Nephron (organoid): Measurements from ENCODE around the gene ADCY2.

Experiments
- H3K27ac Mint-ChIP-seq, 3 experiments: 2 replicates each; pipeline ENCODE4 v1.8.0; 2020; ENCODE audit warnings: mixed read lengths in 3 of 3, mild to moderate bottlenecking in 2 of 3, moderate library complexity in 1 of 3
- H3K27me3 Mint-ChIP-seq: 2 replicates; pipeline ENCODE4 v1.8.0; 2021; ENCODE audit warnings: low read depth, mild to moderate bottlenecking, moderate library complexity, mixed read lengths
- H3K36me3 Mint-ChIP-seq: 2 replicates; pipeline ENCODE4 v1.8.0; 2020; ENCODE audit warnings: low read depth, mixed read lengths
- H3K4me1 Mint-ChIP-seq: 2 replicates; pipeline ENCODE4 v1.8.0; 2020; ENCODE audit warnings: mixed read lengths
- H3K4me3 Mint-ChIP-seq, 3 experiments: 2 replicates each; pipeline ENCODE4 v1.8.0; 2020; ENCODE audit warnings: mild to moderate bottlenecking in 3 of 3, mixed read lengths in 3 of 3, moderate library complexity in 2 of 3
- H3K9me3 Mint-ChIP-seq: 2 replicates; pipeline ENCODE4 v1.8.0; 2020; ENCODE audit warnings: mixed read lengths
- CTCF ChIP-seq, 3 experiments: fragments of 200-600 bp; sonication (generic); IDR thresholded peaks; one replicate each; pipeline ENCODE4 v1.5.0; 2021; ENCODE audit warnings: antibody characterized with exemption in 3 of 3; ENCODE audit not compliant: unreplicated experiment in 3 of 3

ADCY2 gene

DNA sequence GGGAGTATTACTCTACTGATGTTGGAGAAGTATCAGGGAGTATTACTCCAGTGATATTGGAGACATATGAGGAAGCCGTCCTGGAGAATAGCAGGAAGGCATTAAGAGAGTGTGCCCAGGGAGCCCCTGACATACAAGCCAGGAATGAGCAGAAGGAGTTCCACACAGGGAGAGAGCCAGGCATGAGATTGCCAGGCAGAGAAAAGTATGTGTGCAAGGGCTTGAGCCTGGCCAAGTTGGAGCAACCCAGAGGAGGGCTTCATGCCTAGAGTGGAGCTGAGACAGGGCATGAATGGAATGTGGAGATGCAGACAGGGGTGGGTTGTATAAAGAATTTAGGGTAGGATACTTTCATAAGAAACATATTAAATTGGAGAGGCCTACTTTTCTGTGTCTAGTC is 213.8 kb downstream of the ADCY2 start:
- no peak overlapping the region for H3K27ac Mint-ChIP-seq
- no peak overlapping the region for H3K4me3 Mint-ChIP-seq
- H3K9me3 Mint-ChIP-seq, result no peaks in the 10 kb centered on the region
- TF ChIP-seq CTCF (IDR thresholded peaks at IDR 0.05; ENCODE audit: unreplicated experiment in 3 of 3), result no peak
- H3K27me3 Mint-ChIP-seq, result no peaks in the 10 kb centered on the region
- peaks cover 3% of the 10 kb centered on the region for H3K36me3 Mint-ChIP-seq
- H3K4me1 Mint-ChIP-seq, result no peaks in the 10 kb centered on the region

DNA sequence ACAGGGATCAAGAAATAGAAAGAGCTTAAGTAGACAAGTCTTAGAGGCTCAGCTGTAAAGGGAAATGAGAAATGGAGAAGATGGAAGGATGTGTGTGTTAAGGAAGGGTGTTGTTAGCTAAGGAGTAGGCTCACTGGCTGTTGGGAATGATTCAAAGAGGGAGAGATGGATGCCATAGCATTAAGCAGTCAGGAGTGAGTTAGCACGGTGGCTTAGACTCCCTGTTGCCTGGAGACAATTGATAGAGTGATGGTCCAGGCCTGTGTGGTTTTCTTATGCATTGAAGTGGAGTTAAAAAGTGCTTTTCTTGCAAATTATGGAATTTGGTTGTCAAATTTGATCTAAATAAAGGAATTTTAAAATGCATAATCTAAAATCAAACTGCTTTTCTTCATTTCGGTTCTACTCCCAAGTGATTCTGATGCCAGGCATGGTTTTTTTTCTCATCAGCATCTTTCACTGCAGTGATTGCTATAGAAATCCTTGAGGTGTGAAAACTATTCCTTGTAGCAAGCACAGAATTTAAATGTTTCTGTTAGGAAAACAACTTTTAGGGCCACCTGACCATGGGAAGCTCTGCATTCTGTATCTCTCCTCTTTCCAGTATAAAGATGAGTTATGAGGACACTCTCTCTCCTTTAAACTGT is 214.7 kb downstream of the ADCY2 start:
- H3K27ac Mint-ChIP-seq, result no peak overlapping the region
- H3K4me3 Mint-ChIP-seq, result no peak overlapping the region
- no peaks in the 10 kb centered on the region for H3K27me3 Mint-ChIP-seq
- H3K36me3 Mint-ChIP-seq, result peaks cover 3% of the 10 kb centered on the region
- no peaks in the 10 kb centered on the region for H3K4me1 Mint-ChIP-seq
- no peak for TF ChIP-seq CTCF (IDR thresholded peaks at IDR 0.05; ENCODE audit: unreplicated experiment in 3 of 3)
- H3K9me3 Mint-ChIP-seq, result no peaks in the 10 kb centered on the region

- no peak overlapping the region for H3K4me3 Mint-ChIP-seq
- no peaks in the 10 kb centered on the region for H3K9me3 Mint-ChIP-seq
- H3K27ac Mint-ChIP-seq, result no peak overlapping the region
- no peak for TF ChIP-seq CTCF (IDR thresholded peaks at IDR 0.05; ENCODE audit: unreplicated experiment in 3 of 3)
- no peaks in the 10 kb centered on the region for H3K27me3 Mint-ChIP-seq
- H3K4me1 Mint-ChIP-seq, result no peaks in the 10 kb centered on the region
- peaks cover 3% of the 10 kb centered on the region for H3K36me3 Mint-ChIP-seq
Measured at GRCh38 chr5:7611518-7611917, 215.6 kb downstream of the ADCY2 start.

GRCh38 chr5:7615566-7616061 is 219.7 kb downstream of the ADCY2 start:
- Mint-ChIP-seq H3K4me3 (no peak overlapping the region), H3K4me1 (no peaks in the 10 kb centered on the region), H3K27ac (no peak overlapping the region), H3K9me3 (no peaks in the 10 kb centered on the region), H3K36me3 (peaks cover 3% of the 10 kb centered on the region), H3K27me3 (no peaks in the 10 kb centered on the region)
- no peak for TF ChIP-seq CTCF (IDR thresholded peaks at IDR 0.05; ENCODE audit: unreplicated experiment in 3 of 3)

DNA sequence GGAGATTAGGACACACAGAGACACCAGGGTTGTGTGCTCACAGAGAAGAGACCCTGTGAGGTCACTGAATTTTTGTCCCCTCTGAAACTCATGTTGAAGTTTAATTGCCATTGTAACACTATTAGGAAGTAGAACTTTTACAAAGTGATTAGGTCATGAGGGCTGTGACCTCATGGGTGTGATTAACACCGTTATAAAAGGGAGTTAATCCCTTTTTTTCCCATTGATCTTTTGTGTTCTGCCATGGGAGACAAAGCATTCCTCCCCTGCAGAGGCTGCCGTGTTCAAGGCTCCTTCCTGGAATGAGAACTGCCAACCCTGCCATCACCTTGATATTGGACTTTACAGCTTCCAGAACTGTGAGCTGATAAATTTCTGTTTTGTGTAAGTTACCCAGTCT is 221.0 kb downstream of the ADCY2 start:
- Mint-ChIP-seq H3K27me3 (no peaks in the 10 kb centered on the region), H3K36me3 (peaks cover 3% of the 10 kb centered on the region), H3K4me1 (no peaks in the 10 kb centered on the region), H3K27ac (no peak overlapping the region), H3K9me3 (no peaks in the 10 kb centered on the region), H3K4me3 (no peak overlapping the region)
- no peak for TF ChIP-seq CTCF (IDR thresholded peaks at IDR 0.05; ENCODE audit: unreplicated experiment in 3 of 3)

DNA sequence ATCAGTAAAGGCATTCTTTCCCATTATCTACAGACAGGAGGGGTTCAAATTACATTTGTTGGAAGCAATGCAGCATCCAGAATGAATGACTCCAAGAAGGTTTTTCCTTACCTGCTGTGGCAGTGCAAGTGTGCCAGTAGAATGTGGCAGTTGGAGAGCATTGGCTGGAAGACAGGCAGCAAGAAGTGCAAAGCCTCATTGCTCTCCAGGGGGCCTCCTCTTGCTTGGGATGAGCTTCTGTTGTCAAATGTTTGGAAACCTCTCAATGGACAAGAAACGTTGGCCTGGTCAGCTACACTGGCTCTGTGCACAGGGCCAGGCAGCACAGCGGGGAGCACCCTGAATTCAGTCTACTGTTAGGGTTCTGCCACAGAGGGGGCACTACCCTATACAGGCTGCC is 226.6 kb downstream of the ADCY2 start:
- Mint-ChIP-seq H3K27ac (no peak overlapping the region), H3K4me3 (no peak overlapping the region), H3K27me3 (no peaks in the 10 kb centered on the region), H3K9me3 (no peaks in the 10 kb centered on the region), H3K36me3 (peaks cover 13% of the 10 kb centered on the region), H3K4me1 (peaks cover 5% of the 10 kb centered on the region)
- no peak for TF ChIP-seq CTCF (IDR thresholded peaks at IDR 0.05; ENCODE audit: unreplicated experiment in 3 of 3)
